Mucosa of descending colon (tissue), 3 donors: ENCODE measurements around the gene PROC. TPM values are rescaled to one million over a fixed set of nuclear protein-coding genes. Genes with fewer than 3 reads are reported as not detected.
A peak's percentile ranks its signal among the peaks of the same experiment; 100 is the strongest.

ENCODE experiments used
- ATAC-seq: fragments of 200-7000 bp; cut with Tn5 transposase; one replicate; pipeline ENCODE4 v1.9.1; 2020; ENCODE audit warnings: mild to moderate bottlenecking, moderate library complexity
- DNase-seq, 3 donors: peaks; one replicate each; pipeline ENCODE4 v3.0.0-alpha.2; 2020
- H3K36me3 ChIP-seq: fragments of 200-600 bp; one replicate; pipeline ENCODE4 v1.8.0; 2021; ENCODE audit warnings: low read depth, mild to moderate bottlenecking
- H3K4me1 ChIP-seq: fragments of 200-600 bp; one replicate; pipeline ENCODE4 v1.8.0; 2021; ENCODE audit warnings: low read depth, mild to moderate bottlenecking
- H3K4me3 ChIP-seq: fragments of 200-600 bp; one replicate; pipeline ENCODE4 v1.8.0; 2021; ENCODE audit warnings: mild to moderate bottlenecking
- H3K9me3 ChIP-seq: fragments of 200-600 bp; one replicate; pipeline ENCODE4 v1.8.0; 2021; ENCODE audit warnings: mild to moderate bottlenecking
- intact Hi-C, 2 donors: fragments of 100-400 bp; cut with DNase I in 1 of 2; cut with micrococcal nuclease in 1 of 2; formaldehyde crosslinking; loops; one replicate each; pipeline versions ENCODE4 v1.11.0 to v1.11.1; 2022; cut with DNase I, micrococcal nuclease
- total RNA-seq, 3 donors: library from RNA; stranded (reverse); fragmentation: NEBNext Ultra II Directional in 2 of 3; extraction: Animal tissue kit (Norgen Biotek cat#: 25700) in 2 of 3; gene quantifications; one replicate each; pipeline versions ENCODE4 v1.2.1 to v1.2.4, GENCODE V29; 2021 to 2023
- TF ChIP-seq, protein P1 (sequence below): fragments of 200-600 bp; IDR thresholded peaks from one replicate; pipeline ENCODE4 v1.8.0; 2022; ENCODE audit warnings: antibody characterized with exemption, mild to moderate bottlenecking
- donor health status: DM: no; HTN: no; CAD: no; lungs with moderate emphysema.
- donor health status: DM: no; HTN: no; CAD: no.
- donor health status: DM: no; HTN: yes; CAD: no.

The PROC gene
- total RNA-seq, 3 donors from 2014 or later, result 0.80 to 3.6 (median 0.95) TPM

DNA sequence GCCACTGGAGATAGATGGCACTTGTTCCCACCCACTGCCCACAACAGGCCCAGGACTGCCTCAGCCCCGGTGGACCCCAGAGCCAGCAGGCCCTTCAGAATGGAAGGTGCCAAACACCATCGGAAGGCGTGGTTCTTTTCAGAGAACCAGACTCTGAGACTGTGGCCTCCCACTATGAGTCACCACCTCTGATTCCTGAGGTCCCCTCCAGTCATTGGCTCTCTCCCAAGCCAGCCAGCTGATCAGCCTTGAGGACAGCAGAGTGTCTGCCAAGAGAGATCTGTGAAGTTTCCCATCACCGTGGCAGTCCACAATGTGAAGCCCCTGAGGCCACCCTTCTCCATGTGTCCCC is 20.0 kb upstream of the PROC start:
- H3K36me3 ChIP-seq, result no peaks in the 10 kb centered on the region
- peaks cover 31% of the 10 kb centered on the region for H3K4me1 ChIP-seq
- H3K9me3 ChIP-seq, result no peaks in the 10 kb centered on the region
- no peak overlapping the region for H3K4me3 ChIP-seq
- TF ChIP-seq, protein P1, sequence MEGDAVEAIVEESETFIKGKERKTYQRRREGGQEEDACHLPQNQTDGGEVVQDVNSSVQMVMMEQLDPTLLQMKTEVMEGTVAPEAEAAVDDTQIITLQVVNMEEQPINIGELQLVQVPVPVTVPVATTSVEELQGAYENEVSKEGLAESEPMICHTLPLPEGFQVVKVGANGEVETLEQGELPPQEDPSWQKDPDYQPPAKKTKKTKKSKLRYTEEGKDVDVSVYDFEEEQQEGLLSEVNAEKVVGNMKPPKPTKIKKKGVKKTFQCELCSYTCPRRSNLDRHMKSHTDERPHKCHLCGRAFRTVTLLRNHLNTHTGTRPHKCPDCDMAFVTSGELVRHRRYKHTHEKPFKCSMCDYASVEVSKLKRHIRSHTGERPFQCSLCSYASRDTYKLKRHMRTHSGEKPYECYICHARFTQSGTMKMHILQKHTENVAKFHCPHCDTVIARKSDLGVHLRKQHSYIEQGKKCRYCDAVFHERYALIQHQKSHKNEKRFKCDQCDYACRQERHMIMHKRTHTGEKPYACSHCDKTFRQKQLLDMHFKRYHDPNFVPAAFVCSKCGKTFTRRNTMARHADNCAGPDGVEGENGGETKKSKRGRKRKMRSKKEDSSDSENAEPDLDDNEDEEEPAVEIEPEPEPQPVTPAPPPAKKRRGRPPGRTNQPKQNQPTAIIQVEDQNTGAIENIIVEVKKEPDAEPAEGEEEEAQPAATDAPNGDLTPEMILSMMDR, result no peak
- ATAC-seq, result peak; percentile 55
- intact Hi-C loops, result no loop called here
- DNase-seq, result peak; percentile 79 to 88 (median 85)

DNA sequence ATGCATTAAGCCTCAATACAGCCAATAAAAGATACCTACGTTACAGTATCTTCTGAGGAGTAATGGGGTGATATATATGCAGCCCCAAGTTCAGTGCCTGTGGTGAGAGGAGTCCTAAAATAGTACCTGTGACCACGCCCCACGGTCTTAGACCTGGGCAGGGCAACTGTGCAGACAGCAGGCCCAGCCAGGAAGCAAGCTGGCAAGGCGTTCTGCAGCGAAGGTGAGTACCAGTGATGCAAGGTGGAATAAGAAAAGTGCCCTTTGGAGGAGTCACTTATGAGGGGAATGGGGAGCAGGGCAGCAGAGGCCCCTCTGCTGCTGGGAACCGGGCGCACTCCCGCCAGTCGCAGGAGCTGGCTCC is 17.7 kb upstream of the PROC start:
- Histone ChIP-seq H3K9me3 (no peaks in the 10 kb centered on the region), H3K4me1 (peaks cover 31% of the 10 kb centered on the region), H3K36me3 (no peaks in the 10 kb centered on the region), H3K4me3 (no peak overlapping the region)
- intact Hi-C loops, result no loop called here
- DNase-seq (peak; percentile 77 to 82 (median 81)), ATAC-seq (peak; percentile 63)
- TF ChIP-seq, protein P1, result no peak

DNA sequence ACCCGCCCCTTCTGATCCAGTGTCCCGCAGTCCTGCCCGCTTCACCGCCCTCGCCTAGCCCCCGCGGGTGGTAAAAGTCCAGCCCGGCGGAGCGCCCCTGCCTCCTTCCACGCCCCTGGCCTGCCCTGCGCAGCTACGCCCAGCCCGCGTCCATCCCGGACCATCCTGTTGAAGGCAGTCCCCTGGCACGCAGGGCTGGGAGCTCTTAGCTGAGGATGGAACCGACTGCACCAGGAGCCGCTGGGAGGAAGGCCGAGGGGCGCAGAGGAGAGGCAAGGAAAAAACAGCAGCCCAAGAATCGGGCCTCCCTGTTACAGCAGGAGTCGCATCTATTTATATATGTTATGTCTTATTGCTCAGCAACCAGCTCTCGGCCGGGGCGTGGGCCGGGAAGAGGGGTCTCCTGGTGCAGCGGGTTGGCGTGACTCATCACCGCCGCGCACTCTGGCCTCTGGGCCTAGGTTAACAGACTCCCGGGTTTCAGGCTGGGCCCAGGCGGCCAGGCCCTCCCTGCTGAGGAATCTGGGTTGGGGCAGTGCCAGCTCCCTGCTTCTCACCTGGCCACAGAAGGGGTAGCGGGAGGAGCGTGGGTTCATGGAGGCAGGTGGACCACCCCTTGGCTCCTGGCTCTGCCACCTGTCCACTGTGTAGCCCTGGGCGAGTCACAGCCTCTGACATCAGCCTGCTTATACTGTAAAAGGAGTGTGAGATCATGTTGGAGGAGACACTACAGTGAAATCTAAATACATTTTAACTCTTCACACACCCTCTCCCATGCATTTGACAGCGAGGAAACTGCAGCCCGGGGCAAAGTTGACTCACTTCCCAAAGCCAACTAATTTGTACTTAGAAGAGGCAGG is 17.1 kb upstream of the PROC start:
- H3K4me1 ChIP-seq, result peaks cover 31% of the 10 kb centered on the region
- no peak overlapping the region for H3K4me3 ChIP-seq
- H3K9me3 ChIP-seq, result no peaks in the 10 kb centered on the region
- TF ChIP-seq, protein P1, result no peak
- DNase-seq (peak; percentile 74 to 90 (median 86)), ATAC-seq (peak; percentile 82)
- no peaks in the 10 kb centered on the region for H3K36me3 ChIP-seq
- intact Hi-C loops, result no loop called here

DNA sequence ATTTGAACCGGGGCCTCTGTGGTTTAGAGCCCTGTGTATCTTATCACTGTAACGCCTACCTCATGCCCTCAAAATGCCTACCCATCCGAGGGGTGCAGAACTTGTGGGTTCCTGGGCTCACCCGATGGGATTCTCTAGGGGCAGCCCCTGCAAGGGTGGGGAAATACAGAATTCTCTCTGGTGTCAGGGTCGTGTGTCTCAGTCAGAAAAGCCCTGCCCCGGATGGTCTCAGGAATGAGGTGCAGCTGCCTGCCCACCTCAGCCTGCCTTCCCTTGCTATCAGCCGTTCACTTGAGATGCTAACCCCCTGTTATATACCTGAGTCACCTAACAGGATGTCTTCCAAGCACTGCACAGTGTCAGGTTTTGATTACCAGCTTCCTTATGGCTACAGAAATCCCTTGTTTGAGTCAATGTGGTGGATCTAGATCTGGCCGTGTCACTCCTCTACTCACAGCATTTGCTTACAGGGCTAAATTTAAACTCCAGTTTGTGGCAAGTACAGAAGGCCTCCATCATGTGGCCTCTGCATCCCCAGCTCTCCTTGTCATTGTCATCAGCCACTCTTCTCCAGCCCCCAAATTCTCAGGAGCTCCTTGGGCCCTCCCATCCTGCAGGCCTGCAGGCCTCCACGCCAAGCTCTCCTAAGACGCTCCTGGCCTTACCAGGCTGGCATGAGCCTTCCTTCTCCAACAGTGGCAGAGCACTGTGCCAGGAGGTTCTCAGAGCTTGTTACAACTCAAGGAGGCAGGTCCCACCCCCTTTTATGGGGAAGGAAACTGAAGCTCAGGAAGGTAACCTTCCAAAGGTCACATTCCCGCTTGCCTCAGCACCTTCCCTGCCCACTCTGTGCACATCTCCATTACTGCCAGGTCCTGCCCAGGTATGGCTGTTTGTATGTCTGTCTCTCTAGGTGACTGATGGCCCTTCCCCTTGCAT is 16.2 kb upstream of the PROC start:
- Histone ChIP-seq H3K36me3 (no peaks in the 10 kb centered on the region), H3K9me3 (no peaks in the 10 kb centered on the region), H3K4me3 (no peak overlapping the region), H3K4me1 (peaks cover 31% of the 10 kb centered on the region)
- TF ChIP-seq, protein P1, result no peak
- intact Hi-C loops, result no loop called here
- peak; percentile 77 for ATAC-seq
- DNase-seq, result peak in 2 of 3 donors; percentile 67 to 80

DNA sequence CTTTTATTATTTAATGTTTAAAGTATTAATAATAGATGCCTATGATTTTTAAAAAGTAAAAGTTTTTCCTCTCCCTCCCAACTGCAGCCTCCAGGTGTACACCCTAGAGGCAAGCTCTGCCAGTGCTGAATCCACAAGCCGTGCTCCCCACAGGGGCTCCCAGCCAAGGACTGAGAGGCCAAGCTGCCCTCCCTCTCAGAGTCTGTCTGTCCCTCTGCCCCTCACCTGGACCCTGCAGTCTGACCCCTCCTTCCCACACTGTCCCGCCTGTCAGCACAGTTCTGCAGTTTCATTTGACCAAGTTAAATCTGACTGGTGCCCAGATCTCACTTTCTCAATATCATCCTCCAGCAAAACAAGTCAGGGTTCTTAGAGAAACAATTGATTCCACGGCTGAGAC is 14.8 kb upstream of the PROC start:
- Histone ChIP-seq H3K36me3 (no peaks in the 10 kb centered on the region), H3K4me3 (no peak overlapping the region), H3K4me1 (peaks cover 38% of the 10 kb centered on the region), H3K9me3 (no peaks in the 10 kb centered on the region)
- DNase-seq (no peak), ATAC-seq (no peak)
- TF ChIP-seq, protein P1, result no peak
- intact Hi-C loops, result no loop called here
